Natural killer cell treated with Interleukin-12 subunit alpha and Interleukin-12 subunit beta and Interleukin-15 and Interleukin-18, amount 100 ng/mL, for 72 hours (primary cell): ENCODE results near the gene MTMR4. TPM values are rescaled to one million over a fixed set of nuclear protein-coding genes. Genes with fewer than 3 reads are reported as not detected.
"Not testable (repeated sequence)": the region's sequence is repeated elsewhere in the genome, so short reads cannot be mapped to it uniquely, and the experiment has no call there.

Experiments
- ATAC-seq, 2 donors: fragments of 150-1000 bp; cut with Tn5 transposase in 1 of 2; sonication (Bioruptor Pico), chemical (Tn5 transposase) in 1 of 2; 2 replicates each; pipeline ENCODE4 v1.10.0; 2021
- DNase-seq: peaks from one replicate; pipeline ENCODE4 v3.0.0; 2022; ENCODE audit warnings: low spot score
- H3K27ac Mint-ChIP-seq, 2 donors: 1 replicate in 1 of 2; 2 replicates in 1 of 2; pipeline ENCODE4 v1.8.0; 2022; ENCODE audit warnings: mixed read lengths in 2 of 2, mild to moderate bottlenecking in 1 of 2, moderate library complexity in 1 of 2
- H3K27me3 Mint-ChIP-seq, 2 donors: 1 replicate in 1 of 2; 2 replicates in 1 of 2; pipeline ENCODE4 v1.8.0; 2022; ENCODE audit warnings: mixed read lengths in 2 of 2
- H3K36me3 Mint-ChIP-seq: one replicate; pipeline ENCODE4 v1.8.0; 2022; ENCODE audit warnings: mixed read lengths
- H3K4me1 Mint-ChIP-seq, 2 donors: 1 replicate in 1 of 2; 2 replicates in 1 of 2; pipeline ENCODE4 v1.8.0; 2022; ENCODE audit warnings: low read depth in 2 of 2, mixed read lengths in 2 of 2, mild to moderate bottlenecking in 1 of 2
- H3K4me3 Mint-ChIP-seq: one replicate; pipeline ENCODE4 v1.8.0; 2022; ENCODE audit warnings: mixed read lengths
- H3K9me3 Mint-ChIP-seq: 2 replicates; pipeline ENCODE4 v1.8.0; 2022; ENCODE audit warnings: mixed read lengths
- total RNA-seq, 2 donors: library from RNA; stranded (reverse); gene quantifications; one replicate each; pipeline ENCODE4 v1.2.3, GENCODE V29; 2022

Gene MTMR4
- total RNA-seq, 2 donors from 2014 or later: 60.1 to 104 TPM

DNA sequence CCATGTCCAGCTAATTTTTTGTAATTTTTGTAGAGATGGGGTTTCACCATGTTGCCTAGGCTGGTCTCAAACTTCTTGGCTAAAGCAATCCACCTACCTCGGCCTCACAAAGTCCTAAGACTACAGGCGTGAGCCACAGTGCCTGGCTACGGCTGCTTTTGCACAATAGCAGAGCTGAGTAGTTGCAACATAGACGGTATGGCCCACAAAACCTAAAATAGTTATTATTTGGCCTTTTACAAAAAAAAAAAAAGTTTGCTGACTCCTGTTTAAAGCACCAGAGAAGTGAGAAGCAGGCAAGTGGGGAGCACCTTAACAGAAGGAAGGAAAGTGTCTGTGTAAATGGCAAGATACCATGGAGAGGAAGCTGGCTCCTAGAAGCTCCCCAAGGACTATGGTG lies 20.9 kb downstream of the MTMR4 start:
- Mint-ChIP-seq H3K36me3 (peaks cover 39% of the 10 kb centered on the region), H3K4me3 (no peak overlapping the region), H3K9me3 (no peaks in the 10 kb centered on the region), H3K27ac (no peak overlapping the region), H3K4me1 (peaks cover 5 to 6% of the 10 kb centered on the region in 2 donors), H3K27me3 (no peaks in the 10 kb centered on the region)
- ATAC-seq (no peak), DNase-seq (no peak)

- H3K36me3 Mint-ChIP-seq: peaks cover 39% of the 10 kb centered on the region
- H3K4me1 Mint-ChIP-seq: peaks cover 3 to 5% of the 10 kb centered on the region in 2 donors
- DNase-seq (no peak), ATAC-seq (peak in 1 of 2 donors; percentile 39)
- H3K4me3 Mint-ChIP-seq: no peak overlapping the region
- H3K27ac Mint-ChIP-seq: no peak overlapping the region
- H3K27me3 Mint-ChIP-seq: no peaks in the 10 kb centered on the region
- H3K9me3 Mint-ChIP-seq: no peaks in the 10 kb centered on the region
Observed at GRCh38 chr17:58492238-58493121, 22.0 kb downstream of the MTMR4 start.

- Mint-ChIP-seq H3K9me3 (no peaks in the 10 kb centered on the region), H3K4me3 (no peak overlapping the region), H3K27ac (no peak overlapping the region), H3K4me1 (peaks cover 5 to 6% of the 10 kb centered on the region in 2 donors), H3K27me3 (no peaks in the 10 kb centered on the region), H3K36me3 (peaks cover 34% of the 10 kb centered on the region)
- ATAC-seq (no peak), DNase-seq (no peak)
Observed at GRCh38 chr17:58491510-58492045, 22.9 kb downstream of the MTMR4 start.

GRCh38 chr17:58488428-58488890 lies 26.0 kb downstream of the MTMR4 start:
- Mint-ChIP-seq H3K9me3 (no peaks in the 10 kb centered on the region), H3K4me1 (peaks cover 0 to 6% of the 10 kb centered on the region in 2 donors), H3K27me3 (no peaks in the 10 kb centered on the region), H3K36me3 (peaks cover 20% of the 10 kb centered on the region), H3K4me3 (no peak overlapping the region), H3K27ac (no peak overlapping the region)
- DNase-seq (no peak), ATAC-seq (no peak)

- ATAC-seq (peak; percentile 92 to 93), DNase-seq (peak; percentile 85)
- Mint-ChIP-seq H3K4me1 (peaks cover 0 to 5% of the 10 kb centered on the region in 2 donors), H3K36me3 (peaks cover 18% of the 10 kb centered on the region), H3K9me3 (no peaks in the 10 kb centered on the region), H3K27ac (no peak within 1 kb of the TSS), H3K27me3 (no peaks in the 10 kb centered on the region), H3K4me3 (peak within 1 kb of the TSS; percentile 49)
Observed at GRCh38 chr17:58487589-58488427, 26.6 kb downstream of the MTMR4 start, which contains the start of gene HSF5. Gene HSF5 (minus strand): TSS chr17:58488408. CDS start chr17:58488274, 134 bp downstream.

DNA sequence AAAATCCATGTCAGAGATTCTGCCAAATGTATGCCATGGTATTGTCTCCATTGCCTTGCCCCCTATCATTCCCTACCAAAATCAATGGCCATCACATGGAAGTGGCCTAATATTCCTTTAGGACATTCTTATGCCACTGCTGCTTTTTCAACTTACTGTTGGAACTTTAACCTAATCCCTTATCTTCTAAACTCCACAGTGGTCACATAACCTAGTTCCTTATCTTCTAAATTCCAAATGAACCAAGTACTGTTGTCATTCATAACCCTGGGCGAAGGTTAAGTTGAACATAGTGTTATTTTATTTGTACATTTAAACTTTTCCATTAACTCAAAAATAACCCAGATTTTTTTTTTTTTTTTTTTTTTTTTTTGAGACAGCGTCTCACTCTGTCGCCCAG lies 29.8 kb downstream of the MTMR4 start:
- Mint-ChIP-seq H3K4me1 (peaks cover 0 to 3% of the 10 kb centered on the region in 2 donors), H3K27ac (no peak overlapping the region), H3K4me3 (no peak overlapping the region), H3K9me3 (no peaks in the 10 kb centered on the region), H3K36me3 (peaks cover 4% of the 10 kb centered on the region), H3K27me3 (no peaks in the 10 kb centered on the region)
- DNase-seq (no peak), ATAC-seq (no peak)

GRCh38 chr17:58481798-58482197 lies 32.6 kb downstream of the MTMR4 start:
- not testable (repeated sequence) for H3K4me1 Mint-ChIP-seq, H3K27ac Mint-ChIP-seq, ATAC-seq, H3K36me3 Mint-ChIP-seq, H3K27me3 Mint-ChIP-seq, DNase-seq, H3K4me3 Mint-ChIP-seq, H3K9me3 Mint-ChIP-seq

DNA sequence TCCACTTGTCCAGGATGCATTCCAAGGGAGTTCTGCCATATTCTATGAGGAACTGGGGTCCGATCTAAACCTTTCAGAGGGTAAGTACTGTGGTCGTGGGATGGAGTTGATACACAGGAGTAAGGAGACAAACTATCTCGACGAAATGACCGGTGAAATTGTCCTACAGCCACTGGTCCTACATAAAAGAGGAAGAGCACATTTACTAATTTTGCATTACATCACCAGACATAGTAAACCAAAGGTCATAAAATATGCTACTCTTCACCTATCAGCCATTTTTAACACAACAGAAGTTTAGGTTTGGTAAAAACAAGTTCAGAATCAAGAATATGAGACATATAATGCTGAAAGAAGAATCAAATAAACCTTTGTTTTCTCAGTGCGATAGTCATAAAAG lies 34.3 kb downstream of the MTMR4 start:
- Mint-ChIP-seq H3K36me3 (no peaks in the 10 kb centered on the region), H3K4me3 (no peak overlapping the region), H3K27ac (no peak overlapping the region), H3K27me3 (no peaks in the 10 kb centered on the region), H3K4me1 (peaks cover 0 to 2% of the 10 kb centered on the region in 2 donors), H3K9me3 (no peaks in the 10 kb centered on the region)
- ATAC-seq (no peak), DNase-seq (no peak)

DNA sequence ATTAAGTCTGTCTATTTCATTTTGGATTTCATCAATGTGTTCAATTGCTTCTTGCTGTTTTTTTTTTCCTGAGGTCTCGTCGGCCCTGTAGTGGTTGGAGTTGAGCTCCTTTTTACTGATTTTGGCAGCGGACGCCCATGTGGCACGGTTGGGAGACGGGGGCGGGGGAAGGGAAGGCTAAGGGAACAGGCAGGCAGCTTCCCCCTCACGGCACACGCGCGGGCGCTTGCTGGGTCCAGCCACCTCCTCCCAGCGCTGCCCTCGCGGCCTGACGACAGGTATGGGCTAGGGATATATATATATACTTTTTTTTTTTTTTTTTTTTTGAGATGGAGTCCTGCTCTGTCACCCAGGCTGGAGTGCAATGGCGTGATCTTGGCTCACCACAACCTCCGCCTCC lies 37.6 kb downstream of the MTMR4 start:
- no peaks in the 10 kb centered on the region for H3K9me3 Mint-ChIP-seq
- DNase-seq (no peak), ATAC-seq (no peak)
- H3K4me1 Mint-ChIP-seq: peaks cover 0 to 2% of the 10 kb centered on the region in 2 donors
- H3K36me3 Mint-ChIP-seq: no peaks in the 10 kb centered on the region
- no peaks in the 10 kb centered on the region for H3K27me3 Mint-ChIP-seq
- H3K27ac Mint-ChIP-seq: no peak overlapping the region
- H3K4me3 Mint-ChIP-seq: no peak overlapping the region

DNA sequence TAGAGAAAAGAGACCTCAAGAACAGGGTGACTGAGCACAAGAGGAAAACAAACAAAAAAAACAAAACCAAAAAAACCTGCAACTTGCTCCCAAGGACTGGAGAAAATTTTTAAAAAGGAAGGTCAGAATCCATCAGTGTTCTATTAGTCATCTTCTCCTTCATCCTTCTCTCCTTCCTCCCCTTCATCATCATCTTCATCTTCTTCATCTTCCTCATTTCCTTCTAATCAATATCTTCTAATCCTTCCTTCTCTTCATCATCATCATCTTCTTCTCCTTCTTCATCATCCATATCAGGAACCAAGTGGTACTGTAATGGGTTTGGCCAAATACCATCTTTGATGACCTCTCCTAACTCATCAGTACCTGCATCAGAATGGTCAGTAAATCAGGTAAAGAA lies 38.5 kb downstream of the MTMR4 start:
- Mint-ChIP-seq H3K9me3 (no peaks in the 10 kb centered on the region), H3K36me3 (no peaks in the 10 kb centered on the region), H3K4me1 (peaks cover 0 to 2% of the 10 kb centered on the region in 2 donors), H3K4me3 (no peak overlapping the region), H3K27me3 (no peaks in the 10 kb centered on the region), H3K27ac (no peak overlapping the region)
- DNase-seq (no peak), ATAC-seq (no peak)

DNA sequence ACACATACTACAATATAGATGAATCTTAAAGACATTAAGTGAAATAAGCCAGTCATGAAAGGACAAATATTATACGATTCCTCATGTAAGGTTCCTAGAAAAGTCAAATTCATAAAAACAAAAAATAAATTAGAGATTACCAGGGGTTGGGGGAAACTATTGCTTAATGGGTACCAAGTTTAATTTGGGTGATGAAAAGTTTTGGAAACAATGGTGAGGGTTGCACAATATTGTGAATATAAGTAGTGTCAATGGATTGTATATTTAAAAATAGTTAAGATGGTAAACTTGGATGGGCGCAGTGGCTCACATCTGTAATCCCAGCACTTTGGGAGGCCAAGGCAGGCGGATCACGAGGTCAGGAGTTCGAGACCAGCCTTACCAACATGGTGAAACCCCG lies 44.1 kb downstream of the MTMR4 start:
- Mint-ChIP-seq H3K27ac (no peak overlapping the region), H3K4me1 (no peaks in the 10 kb centered on the region), H3K9me3 (no peaks in the 10 kb centered on the region), H3K4me3 (no peak overlapping the region), H3K36me3 (no peaks in the 10 kb centered on the region), H3K27me3 (no peaks in the 10 kb centered on the region)
- ATAC-seq (no peak), DNase-seq (no peak)

DNA sequence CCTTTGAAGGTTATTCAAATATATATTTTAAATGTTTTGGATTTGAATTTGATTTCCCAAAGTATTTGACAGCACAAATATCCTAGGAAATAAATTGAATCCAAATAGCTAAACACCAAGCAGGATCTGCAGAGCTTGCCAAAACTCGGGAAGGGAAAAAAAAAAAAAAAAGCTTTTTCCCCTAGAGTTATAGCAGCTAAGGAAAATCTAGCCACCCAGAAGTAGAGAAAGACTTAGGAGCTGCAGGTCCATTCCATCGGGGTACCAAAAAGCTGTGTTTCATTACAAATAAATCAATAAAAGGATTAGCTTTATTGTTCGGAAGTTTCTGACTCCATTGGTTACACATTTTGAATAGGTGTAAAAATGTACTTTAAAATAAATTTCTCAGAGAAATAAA lies 45.5 kb downstream of the MTMR4 start:
- DNase-seq (no peak), ATAC-seq (no peak)
- H3K4me3 Mint-ChIP-seq: no peak overlapping the region
- no peak overlapping the region for H3K27ac Mint-ChIP-seq
- H3K36me3 Mint-ChIP-seq: no peaks in the 10 kb centered on the region
- H3K27me3 Mint-ChIP-seq: no peaks in the 10 kb centered on the region
- H3K9me3 Mint-ChIP-seq: no peaks in the 10 kb centered on the region
- no peaks in the 10 kb centered on the region for H3K4me1 Mint-ChIP-seq

- Mint-ChIP-seq H3K9me3 (no peaks in the 10 kb centered on the region), H3K27me3 (no peaks in the 10 kb centered on the region), H3K27ac (no peak overlapping the region), H3K4me3 (no peak overlapping the region), H3K4me1 (no peaks in the 10 kb centered on the region), H3K36me3 (no peaks in the 10 kb centered on the region)
- ATAC-seq: no peak
- no peak for DNase-seq
Observed at GRCh38 chr17:58455491-58455890, 58.9 kb downstream of the MTMR4 start.

GRCh38 chr17:58452738-58453137 lies 61.7 kb downstream of the MTMR4 start:
- H3K36me3 Mint-ChIP-seq: no peaks in the 10 kb centered on the region
- H3K27ac Mint-ChIP-seq: no peak overlapping the region
- no peaks in the 10 kb centered on the region for H3K27me3 Mint-ChIP-seq
- no peak for DNase-seq
- no peaks in the 10 kb centered on the region for H3K9me3 Mint-ChIP-seq
- ATAC-seq: no peak
- no peak overlapping the region for H3K4me3 Mint-ChIP-seq
- H3K4me1 Mint-ChIP-seq: no peaks in the 10 kb centered on the region
